Measurements from ENCODE around the gene LPXN.

Gene LPXN

GRCh38 chr11:58575377-58576020 is at the start of gene LPXN:
TSS of gene LPXN (minus strand) at chr11:58575856. CDS start at chr11:58575772, 84 bp downstream.
- peak; percentile 74 for DNase-seq

- no peak for DNase-seq
Observed at GRCh38 chr11:58625086-58625485, 49.4 kb upstream of the LPXN start.

- DNase-seq = no peak
Observed at GRCh38 chr11:58622344-58622743, 46.7 kb upstream of the LPXN start, which contains the start of gene CNTF. TSS of gene CNTF (plus strand) at chr11:58622665. CDS start at chr11:58622753, 88 bp downstream.

- DNase-seq = no peak
Observed at GRCh38 chr11:58621586-58622262, 46.1 kb upstream of the LPXN start.

- no peak for DNase-seq
Observed at GRCh38 chr11:58617976-58618557, 42.4 kb upstream of the LPXN start.

- no peak for DNase-seq
Observed at GRCh38 chr11:58616594-58616993, 40.9 kb upstream of the LPXN start.

- no peak for DNase-seq
Observed at GRCh38 chr11:58615559-58615958, 39.9 kb upstream of the LPXN start.

- no peak for DNase-seq
Observed at GRCh38 chr11:58613228-58613627, 37.6 kb upstream of the LPXN start.

GRCh38 chr11:58609723-58610122 is 34.1 kb upstream of the LPXN start:
- DNase-seq = no peak

- no peak for DNase-seq
Observed at GRCh38 chr11:58608331-58608730, 32.7 kb upstream of the LPXN start.

- DNase-seq = no peak
Observed at GRCh38 chr11:58606930-58607714, 31.5 kb upstream of the LPXN start.

GRCh38 chr11:58600510-58600909 is 24.9 kb upstream of the LPXN start:
- DNase-seq = no peak

- DNase-seq = no peak
Observed at GRCh38 chr11:58597486-58598144, 22.0 kb upstream of the LPXN start.

GRCh38 chr11:58596621-58597020 is 21.0 kb upstream of the LPXN start:
- DNase-seq = no peak

- no peak for DNase-seq
Observed at GRCh38 chr11:58594826-58595225, 19.2 kb upstream of the LPXN start.

GRCh38 chr11:58592760-58593472 is 17.3 kb upstream of the LPXN start:
- no peak for DNase-seq

GRCh38 chr11:58591659-58592058 is 16.0 kb upstream of the LPXN start:
- DNase-seq = no peak

- no peak for DNase-seq
Observed at GRCh38 chr11:58586998-58587397, 11.3 kb upstream of the LPXN start.

GRCh38 chr11:58582437-58582836 is 6.8 kb upstream of the LPXN start:
- no peak for DNase-seq

- DNase-seq = no peak
Observed at GRCh38 chr11:58580311-58580710, 4.7 kb upstream of the LPXN start.

- peak; percentile 93 for DNase-seq
Observed at GRCh38 chr11:58579192-58580129, 3.8 kb upstream of the LPXN start.

Measured in activated CD8-positive, alpha-beta memory T cell treated with anti-CD3 and anti-CD28 coated beads, Interleukin-2, amount 50 U/mL, for 48 hours (primary cell).